Stimulated activated CD4-positive, alpha-beta T cell treated with anti-CD3 and anti-CD28 coated beads, Interleukin-15, amount 100 ng/mL, for 48 hours (primary cell): ENCODE measurements around the gene DOCK9.

Source experiments
- DNase-seq, 2 donors: peaks; one replicate each; pipeline ENCODE4 v3.0.0-alpha.2; 2020; ENCODE audit warnings: low read depth in 2 of 2

DOCK9 gene

GRCh38 chr13:98796798-98797197 lies 181.1 kb downstream of the DOCK9 start:
- no peak for DNase-seq

- no peak for DNase-seq
These were observed 181.7 kb downstream of the DOCK9 start for GRCh38 chr13:98796191-98796590.

GRCh38 chr13:98795220-98795619 lies 182.6 kb downstream of the DOCK9 start:
- DNase-seq: no peak

- no peak for DNase-seq
These were observed 183.4 kb downstream of the DOCK9 start for GRCh38 chr13:98794498-98794897.

- DNase-seq: no peak
These were observed 184.9 kb downstream of the DOCK9 start for GRCh38 chr13:98792785-98793495.

GRCh38 chr13:98792321-98792720 lies 185.5 kb downstream of the DOCK9 start:
- DNase-seq: no peak

- no peak for DNase-seq
These were observed 186.3 kb downstream of the DOCK9 start for GRCh38 chr13:98791611-98792010.

- DNase-seq: no peak
These were observed 189.9 kb downstream of the DOCK9 start for GRCh38 chr13:98787996-98788395.

- no peak for DNase-seq
These were observed 190.7 kb downstream of the DOCK9 start for GRCh38 chr13:98787173-98787572.

- DNase-seq: no peak
These were observed 191.8 kb downstream of the DOCK9 start for GRCh38 chr13:98786023-98786422.

- DNase-seq: no peak
These were observed 192.5 kb downstream of the DOCK9 start for GRCh38 chr13:98785405-98785804.

- DNase-seq: no peak
These were observed 193.2 kb downstream of the DOCK9 start for GRCh38 chr13:98784666-98785065.

- DNase-seq: no peak
These were observed 193.9 kb downstream of the DOCK9 start for GRCh38 chr13:98783856-98784478.

GRCh38 chr13:98782654-98783053 lies 195.2 kb downstream of the DOCK9 start:
- no peak for DNase-seq

GRCh38 chr13:98781905-98782304 lies 196.0 kb downstream of the DOCK9 start:
- DNase-seq: no peak

- no peak for DNase-seq
These were observed 196.4 kb downstream of the DOCK9 start for GRCh38 chr13:98781470-98781869.

GRCh38 chr13:98781045-98781444 lies 196.8 kb downstream of the DOCK9 start:
- no peak for DNase-seq

GRCh38 chr13:98780451-98780850 lies 197.4 kb downstream of the DOCK9 start:
- no peak for DNase-seq

- DNase-seq: no peak
These were observed 198.2 kb downstream of the DOCK9 start for GRCh38 chr13:98779695-98780094.

GRCh38 chr13:98778749-98779148 lies 199.1 kb downstream of the DOCK9 start:
- no peak for DNase-seq

- DNase-seq: no peak
These were observed 201.2 kb downstream of the DOCK9 start for GRCh38 chr13:98776644-98777043.

- no peak for DNase-seq
These were observed 201.8 kb downstream of the DOCK9 start for GRCh38 chr13:98775844-98776598.

GRCh38 chr13:98775386-98775785 lies 202.5 kb downstream of the DOCK9 start:
- no peak for DNase-seq
